ENCODE results near the gene TRIML1.
"Not testable (repeated sequence)": the region's sequence is repeated elsewhere in the genome, so short reads cannot be mapped to it uniquely, and the experiment has no call there.

TRIML1 gene

GRCh38 chr4:188147776-188148175 is 8.5 kb downstream of the TRIML1 start:
- TF ChIP-seq CTCF (IDR thresholded peaks at IDR 0.05; ENCODE audit: extremely low read depth, missing control alignments) = no peak
- no peak for DNase-seq (ENCODE audit: low spot score)

GRCh38 chr4:188154668-188155405 is 15.6 kb downstream of the TRIML1 start:
- no peak for DNase-seq (ENCODE audit: low spot score)
- TF ChIP-seq CTCF (IDR thresholded peaks at IDR 0.05; ENCODE audit: extremely low read depth, missing control alignments) = no peak

- TF ChIP-seq CTCF (IDR thresholded peaks at IDR 0.05; ENCODE audit: extremely low read depth, missing control alignments) = no peak
- no peak for DNase-seq (ENCODE audit: low spot score)
Measured at GRCh38 chr4:188158336-188158735, 19.1 kb downstream of the TRIML1 start.

- DNase-seq (ENCODE audit: low spot score) = not testable (repeated sequence)
Measured at GRCh38 chr4:188159513-188160226, 20.4 kb downstream of the TRIML1 start.

- DNase-seq (ENCODE audit: low spot score) = no peak
- TF ChIP-seq CTCF (IDR thresholded peaks at IDR 0.05; ENCODE audit: extremely low read depth, missing control alignments) = no peak
Measured at GRCh38 chr4:188160406-188160805, 21.2 kb downstream of the TRIML1 start.

- TF ChIP-seq CTCF (IDR thresholded peaks at IDR 0.05; ENCODE audit: extremely low read depth, missing control alignments) = no peak
- DNase-seq (ENCODE audit: low spot score) = no peak
Measured at GRCh38 chr4:188161167-188161566, 21.9 kb downstream of the TRIML1 start.

- no peak for TF ChIP-seq CTCF (IDR thresholded peaks at IDR 0.05; ENCODE audit: extremely low read depth, missing control alignments)
- DNase-seq (ENCODE audit: low spot score) = no peak
Measured at GRCh38 chr4:188162698-188163097, 23.5 kb downstream of the TRIML1 start.

All from GM20000 (cell line).